ENCODE measurements around the gene CORO1C. TPM values are rescaled to one million over a fixed set of nuclear protein-coding genes. Genes with fewer than 3 reads are reported as not detected.
A peak's percentile ranks its signal among the peaks of the same experiment; 100 is the strongest.
"Not testable (repeated sequence)": the region's sequence is repeated elsewhere in the genome, so short reads cannot be mapped to it uniquely, and the experiment has no call there.

Gene CORO1C
- total RNA-seq, 1 donor from 2014 or later: 65.3 TPM

DNA sequence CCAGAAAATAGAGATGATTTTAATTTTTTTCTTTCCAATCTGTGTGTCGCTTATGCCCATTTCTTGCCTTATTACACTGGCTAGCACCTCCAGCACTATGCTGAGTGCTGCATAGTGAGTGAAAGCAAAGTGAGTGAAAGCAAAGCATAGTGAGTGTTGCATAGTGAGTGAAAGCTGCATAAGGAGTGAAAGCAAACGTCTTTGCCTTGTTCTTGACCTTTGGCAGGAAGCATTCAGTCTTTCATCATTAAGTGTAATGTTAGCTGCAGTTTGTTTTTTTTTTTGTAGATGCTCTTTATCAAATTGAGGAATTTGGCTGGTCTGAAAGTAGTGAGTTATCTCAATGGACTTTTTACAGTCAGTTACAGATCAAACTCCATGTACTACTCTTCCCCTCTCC, 6.9 kb upstream of the CORO1C start:
- H3K4me1 Mint-ChIP-seq: peaks cover 2% of the 10 kb centered on the region
- DNase-seq (ENCODE audit: low spot score in 2 of 2, unreplicated experiment in 2 of 2): no peak
- TF ChIP-seq, protein P1, sequence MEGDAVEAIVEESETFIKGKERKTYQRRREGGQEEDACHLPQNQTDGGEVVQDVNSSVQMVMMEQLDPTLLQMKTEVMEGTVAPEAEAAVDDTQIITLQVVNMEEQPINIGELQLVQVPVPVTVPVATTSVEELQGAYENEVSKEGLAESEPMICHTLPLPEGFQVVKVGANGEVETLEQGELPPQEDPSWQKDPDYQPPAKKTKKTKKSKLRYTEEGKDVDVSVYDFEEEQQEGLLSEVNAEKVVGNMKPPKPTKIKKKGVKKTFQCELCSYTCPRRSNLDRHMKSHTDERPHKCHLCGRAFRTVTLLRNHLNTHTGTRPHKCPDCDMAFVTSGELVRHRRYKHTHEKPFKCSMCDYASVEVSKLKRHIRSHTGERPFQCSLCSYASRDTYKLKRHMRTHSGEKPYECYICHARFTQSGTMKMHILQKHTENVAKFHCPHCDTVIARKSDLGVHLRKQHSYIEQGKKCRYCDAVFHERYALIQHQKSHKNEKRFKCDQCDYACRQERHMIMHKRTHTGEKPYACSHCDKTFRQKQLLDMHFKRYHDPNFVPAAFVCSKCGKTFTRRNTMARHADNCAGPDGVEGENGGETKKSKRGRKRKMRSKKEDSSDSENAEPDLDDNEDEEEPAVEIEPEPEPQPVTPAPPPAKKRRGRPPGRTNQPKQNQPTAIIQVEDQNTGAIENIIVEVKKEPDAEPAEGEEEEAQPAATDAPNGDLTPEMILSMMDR (IDR thresholded peaks at IDR 0.05; ENCODE audit: unreplicated experiment): no peak
- H3K27me3 Mint-ChIP-seq (ENCODE audit: low read depth): no peaks in the 10 kb centered on the region
- peaks cover 3% of the 10 kb centered on the region for H3K36me3 Mint-ChIP-seq
- H3K27ac Mint-ChIP-seq: no peak overlapping the region
- peaks cover 8% of the 10 kb centered on the region for H3K9me3 Mint-ChIP-seq
- H3K4me3 Mint-ChIP-seq: no peak overlapping the region

DNA sequence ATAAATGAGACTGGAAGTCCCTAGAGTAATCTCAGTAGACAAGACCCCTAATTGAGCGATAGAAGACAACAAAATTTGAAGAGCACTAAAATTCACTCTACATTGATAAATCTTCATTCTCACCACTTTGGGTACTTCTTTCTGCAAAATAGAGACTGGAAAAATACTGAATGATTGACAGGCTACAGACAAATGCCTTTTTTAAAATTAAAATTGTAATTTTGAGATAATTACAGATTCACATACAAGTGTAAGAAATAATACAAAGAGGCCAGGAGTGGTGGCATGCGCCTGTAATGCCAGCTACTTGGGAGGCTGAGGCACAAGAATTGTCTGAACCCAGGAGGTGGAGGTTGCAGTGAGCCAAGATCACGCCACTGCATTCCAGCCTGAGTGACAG, 4.5 kb upstream of the CORO1C start:
- peaks cover 8% of the 10 kb centered on the region for H3K9me3 Mint-ChIP-seq
- H3K36me3 Mint-ChIP-seq: peaks cover 3% of the 10 kb centered on the region
- H3K27ac Mint-ChIP-seq: no peak overlapping the region
- H3K4me3 Mint-ChIP-seq: no peak overlapping the region
- peaks cover 2% of the 10 kb centered on the region for H3K4me1 Mint-ChIP-seq
- no peaks in the 10 kb centered on the region for H3K27me3 Mint-ChIP-seq (ENCODE audit: low read depth)
- DNase-seq (ENCODE audit: low spot score in 2 of 2, unreplicated experiment in 2 of 2): no peak
- TF ChIP-seq, protein P1 (IDR thresholded peaks at IDR 0.05; ENCODE audit: unreplicated experiment): no peak

DNA sequence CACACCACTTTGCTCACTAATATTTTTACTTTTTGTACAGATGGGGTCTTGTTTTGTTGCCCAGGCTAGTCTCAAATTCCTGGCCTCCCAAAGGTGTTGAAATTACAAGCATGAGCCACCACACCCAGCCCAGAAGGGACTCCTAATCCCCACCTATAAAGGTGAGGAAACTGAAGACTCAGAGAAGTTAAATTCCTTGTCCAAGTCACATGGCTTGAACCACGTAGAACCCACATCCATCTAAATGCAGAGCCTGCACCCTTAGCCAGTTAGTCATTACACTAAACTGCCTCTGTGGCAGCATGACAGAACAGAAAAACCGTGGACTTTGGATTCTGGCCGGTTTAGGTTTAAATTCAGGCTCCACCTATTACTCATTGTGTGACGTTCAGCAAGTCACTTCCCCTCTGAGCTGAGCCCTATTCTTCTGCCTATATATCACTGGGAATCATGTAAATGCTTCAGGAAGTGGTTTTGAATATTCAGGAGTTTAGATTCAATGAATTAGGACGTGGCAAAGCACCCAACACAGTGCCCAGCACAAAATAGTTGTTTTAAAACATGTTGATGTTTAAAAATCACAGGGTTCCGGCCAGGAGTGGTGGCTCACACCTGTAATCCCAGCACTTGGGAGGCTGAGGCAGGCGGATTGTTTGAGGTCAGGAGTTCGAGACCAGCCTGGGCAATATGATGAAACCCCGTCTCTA, 3.0 kb upstream of the CORO1C start:
- Mint-ChIP-seq H3K27me3 (ENCODE audit: low read depth) (no peaks in the 10 kb centered on the region), H3K9me3 (peaks cover 8% of the 10 kb centered on the region), H3K4me1 (peaks cover 12% of the 10 kb centered on the region), H3K4me3 (no peak overlapping the region), H3K36me3 (peaks cover 3% of the 10 kb centered on the region), H3K27ac (peak overlapping the region; percentile 71)
- no peak for DNase-seq (ENCODE audit: low spot score in 2 of 2, unreplicated experiment in 2 of 2)
- TF ChIP-seq, protein P1 (IDR thresholded peaks at IDR 0.05; ENCODE audit: unreplicated experiment): no peak

DNA sequence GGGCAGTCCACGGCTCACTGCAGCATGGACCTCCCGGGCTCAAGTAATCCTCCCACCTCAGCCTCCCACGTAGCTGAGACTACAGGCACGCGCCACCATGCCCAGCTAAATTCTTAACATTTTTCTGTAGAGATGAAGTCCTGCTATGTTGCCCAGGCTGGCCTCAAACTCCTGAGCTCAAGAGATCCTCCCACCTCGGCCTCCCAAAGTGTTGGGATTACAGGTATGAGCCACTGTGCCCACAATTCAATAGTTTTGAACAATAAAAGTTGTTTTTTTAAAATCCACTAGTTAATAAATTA, 1.9 kb upstream of the CORO1C start:
- DNase-seq (ENCODE audit: low spot score in 2 of 2, unreplicated experiment in 2 of 2); H3K27me3 Mint-ChIP-seq (ENCODE audit: low read depth); H3K4me3 Mint-ChIP-seq; H3K9me3 Mint-ChIP-seq; H3K27ac Mint-ChIP-seq; H3K36me3 Mint-ChIP-seq: not testable (repeated sequence)
- peaks cover 23% of the 10 kb centered on the region for H3K4me1 Mint-ChIP-seq

DNA sequence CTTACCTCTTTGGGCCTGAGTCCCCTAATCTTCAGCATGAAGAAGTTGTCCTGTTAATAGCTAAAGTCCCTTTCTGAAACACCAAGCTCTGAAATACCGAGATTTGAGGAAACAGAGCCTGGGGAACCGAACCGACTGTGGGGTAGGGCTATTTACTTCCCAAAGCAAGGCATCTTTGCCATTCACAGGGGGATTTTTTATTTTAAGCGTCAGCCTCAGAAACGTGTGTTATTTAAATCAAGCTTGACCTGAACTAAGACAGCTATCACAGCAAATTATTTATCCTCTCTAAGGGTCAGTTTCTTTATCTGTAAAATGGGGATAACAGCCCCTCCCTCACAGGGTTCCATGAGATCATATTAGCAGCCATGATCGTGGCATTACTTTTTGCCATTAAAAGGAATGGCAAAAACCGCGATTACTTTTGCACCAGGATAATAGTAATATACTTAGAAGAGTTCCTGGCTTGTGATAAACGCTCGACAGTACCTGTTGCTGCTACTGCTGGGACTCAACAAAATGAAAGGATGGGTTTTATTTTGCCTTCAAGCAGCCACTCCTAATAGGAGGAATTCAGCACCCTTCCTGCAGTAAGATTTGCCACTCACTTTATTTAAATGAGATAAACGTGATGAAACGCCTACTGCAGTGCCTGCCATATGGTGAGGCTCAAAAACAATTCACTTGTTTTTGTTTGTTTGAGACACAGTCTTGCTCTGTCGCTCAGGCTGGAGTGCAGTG, 1.3 kb upstream of the CORO1C start:
- H3K36me3 Mint-ChIP-seq: no peaks in the 10 kb centered on the region
- TF ChIP-seq, protein P1 (IDR thresholded peaks at IDR 0.05; ENCODE audit: unreplicated experiment): no peak
- H3K27ac Mint-ChIP-seq: peak overlapping the region; percentile 98
- H3K9me3 Mint-ChIP-seq: no peaks in the 10 kb centered on the region
- H3K4me1 Mint-ChIP-seq: peaks cover 25% of the 10 kb centered on the region
- no peak for DNase-seq (ENCODE audit: low spot score in 2 of 2, unreplicated experiment in 2 of 2)
- peak overlapping the region; percentile 95 for H3K4me3 Mint-ChIP-seq
- H3K27me3 Mint-ChIP-seq (ENCODE audit: low read depth): no peaks in the 10 kb centered on the region

DNA sequence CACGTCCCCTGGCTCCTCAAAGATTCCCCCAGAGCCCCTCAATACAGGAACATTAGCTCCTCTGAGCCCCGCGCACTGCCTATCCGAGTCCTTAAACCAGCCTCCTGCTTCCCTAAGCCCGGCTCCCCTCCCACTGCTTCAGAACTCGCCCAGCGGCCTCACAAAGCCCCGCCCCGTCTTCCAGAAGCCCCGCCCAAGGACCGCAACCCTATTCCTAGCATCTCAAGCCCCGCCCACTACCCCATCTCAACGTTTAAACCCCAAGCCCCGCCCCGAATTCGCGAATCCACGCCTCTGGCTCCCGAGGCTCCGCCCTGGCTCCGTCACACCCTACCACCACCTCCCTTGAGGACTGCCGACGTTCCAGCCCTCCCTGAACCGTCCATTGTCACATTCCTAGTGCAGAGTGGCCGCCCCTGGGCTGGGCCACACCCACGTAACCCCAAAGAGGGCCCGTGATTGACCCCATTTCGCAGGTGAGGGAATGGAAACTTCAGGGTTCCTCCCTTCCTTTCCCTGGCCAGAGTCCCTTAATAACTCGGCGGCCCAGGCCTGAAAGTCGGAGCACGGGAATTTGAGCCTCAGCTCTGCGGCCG, 646 bp upstream of the CORO1C start:
- Mint-ChIP-seq H3K4me3 (peak overlapping the region; percentile 95), H3K4me1 (peaks cover 25% of the 10 kb centered on the region), H3K36me3 (no peaks in the 10 kb centered on the region), H3K27me3 (ENCODE audit: low read depth) (no peaks in the 10 kb centered on the region), H3K27ac (peak overlapping the region; percentile 98), H3K9me3 (no peaks in the 10 kb centered on the region)
- DNase-seq (ENCODE audit: low spot score in 2 of 2, unreplicated experiment in 2 of 2): peak; percentile 98 to 99
- TF ChIP-seq, protein P1 (IDR thresholded peaks at IDR 0.05; ENCODE audit: unreplicated experiment): no peak

Measured in mesothelial cell of epicardium (in vitro differentiated cells).